Measurements from ENCODE around the gene TBC1D2B.

TBC1D2B gene

DNA sequence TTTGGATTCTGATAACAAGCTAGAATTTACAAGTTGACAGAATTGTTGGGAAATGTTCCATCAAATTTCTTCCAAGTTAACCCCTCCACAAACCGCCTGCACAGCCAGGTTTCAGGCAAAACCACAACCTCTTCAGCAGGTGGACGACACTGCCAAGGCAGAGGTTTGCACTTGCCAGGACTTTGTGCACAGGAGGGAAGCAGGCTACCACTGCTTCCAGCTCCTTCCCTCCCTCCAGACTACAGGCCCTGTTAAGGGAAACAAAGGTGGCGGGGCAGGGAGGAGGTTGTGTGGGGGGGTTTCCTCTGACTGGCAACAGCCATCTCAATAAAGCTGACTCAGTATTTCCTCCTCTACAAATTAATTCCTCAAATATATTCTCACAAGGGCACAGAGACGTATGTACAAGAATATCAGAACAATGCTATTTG is 42.2 kb downstream of the TBC1D2B start:
- no peak for FAIRE-seq

GRCh38 chr15:78034495-78035191 is 42.9 kb downstream of the TBC1D2B start:
- FAIRE-seq (no peak), DNase-seq (ENCODE audit: low spot score) (no peak)

More for the DNA sequence above, 42.2 kb downstream of the TBC1D2B start:
- no peak for DNase-seq (ENCODE audit: low spot score)

GRCh38 chr15:78033864-78034263 is 43.6 kb downstream of the TBC1D2B start:
- no peak for DNase-seq (ENCODE audit: low spot score)
- FAIRE-seq = no peak

- FAIRE-seq = no peak
- DNase-seq (ENCODE audit: low spot score) = no peak
Measured at GRCh38 chr15:78032671-78033070, 44.8 kb downstream of the TBC1D2B start.

DNA sequence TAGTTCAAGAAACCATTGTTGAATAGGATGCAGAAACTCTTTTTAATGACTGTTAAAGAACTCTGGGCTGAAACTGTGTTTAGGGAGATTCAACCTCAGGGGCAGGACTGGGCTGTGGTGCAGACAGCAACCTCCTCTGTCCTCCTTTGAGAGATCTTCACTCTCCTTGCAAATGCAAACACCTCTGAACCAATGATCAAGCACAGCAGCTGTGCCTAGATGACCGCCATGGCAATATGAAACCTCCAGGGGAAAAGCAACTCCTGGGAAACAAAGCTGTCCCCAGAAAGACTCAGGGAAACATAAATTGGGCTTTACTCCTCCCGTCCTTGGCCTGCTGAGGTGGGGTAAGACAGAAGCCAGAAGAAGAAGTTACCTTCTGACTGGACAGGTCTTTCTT is 52.6 kb downstream of the TBC1D2B start:
- no peak for FAIRE-seq
- DNase-seq (ENCODE audit: low spot score) = no peak

GRCh38 chr15:78024519-78024870 is 53.0 kb downstream of the TBC1D2B start:
- DNase-seq (ENCODE audit: low spot score) (no peak), FAIRE-seq (no peak)

GRCh38 chr15:78023865-78024518 is 53.5 kb downstream of the TBC1D2B start:
- no peak for DNase-seq (ENCODE audit: low spot score)

GRCh38 chr15:78023081-78023665 is 54.3 kb downstream of the TBC1D2B start:
- FAIRE-seq = no peak

More at GRCh38 chr15:78023865-78024518, 53.5 kb downstream of the TBC1D2B start:
- no peak for FAIRE-seq

GRCh38 chr15:78021761-78022160 is 55.8 kb downstream of the TBC1D2B start:
- DNase-seq (ENCODE audit: low spot score) (no peak), FAIRE-seq (no peak)

More at GRCh38 chr15:78023081-78023665, 54.3 kb downstream of the TBC1D2B start:
- no peak for DNase-seq (ENCODE audit: low spot score)

DNA sequence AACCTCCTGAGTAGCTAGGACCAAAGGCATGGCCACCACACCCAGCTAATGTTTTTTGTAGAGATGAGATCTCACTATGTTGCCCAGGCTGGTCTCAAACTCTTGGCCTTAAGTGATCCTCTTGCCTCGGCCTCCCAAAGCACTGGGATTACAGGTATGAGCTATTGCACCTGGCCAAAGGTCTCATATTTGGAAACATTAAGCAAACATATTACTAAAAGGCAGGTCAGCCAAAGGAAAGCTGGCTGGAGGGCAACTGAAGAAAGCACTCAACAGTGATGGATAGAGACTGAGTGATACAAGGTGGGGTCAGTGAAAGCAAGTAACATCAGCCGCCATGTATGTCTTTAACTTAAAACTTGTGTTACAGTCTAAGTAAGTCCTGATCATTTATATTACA is 57.5 kb downstream of the TBC1D2B start:
- no peak for FAIRE-seq
- no peak for DNase-seq (ENCODE audit: low spot score)

- FAIRE-seq = no peak
- no peak for DNase-seq (ENCODE audit: low spot score)
Measured at GRCh38 chr15:78018946-78019644, 58.4 kb downstream of the TBC1D2B start.

DNA sequence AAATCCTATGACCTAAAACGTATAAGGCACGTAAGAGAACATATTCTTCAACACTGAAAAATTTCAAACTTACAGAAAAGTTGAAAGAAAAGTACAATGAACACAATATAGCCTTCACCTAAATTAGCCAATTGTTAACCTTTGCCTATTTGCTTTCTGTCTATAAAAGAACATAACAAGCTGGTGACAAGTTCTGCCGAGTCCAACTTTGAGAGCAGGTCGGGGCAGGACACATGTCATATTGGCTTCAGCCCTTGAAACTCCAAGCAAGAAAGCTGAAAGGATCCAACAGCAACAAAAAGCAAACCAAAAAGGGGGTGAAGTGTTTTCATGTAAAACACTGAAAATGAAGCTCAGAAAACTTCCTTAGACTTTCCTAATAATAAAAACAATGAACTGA is 59.1 kb downstream of the TBC1D2B start:
- DNase-seq (ENCODE audit: low spot score) (no peak), FAIRE-seq (no peak)

DNA sequence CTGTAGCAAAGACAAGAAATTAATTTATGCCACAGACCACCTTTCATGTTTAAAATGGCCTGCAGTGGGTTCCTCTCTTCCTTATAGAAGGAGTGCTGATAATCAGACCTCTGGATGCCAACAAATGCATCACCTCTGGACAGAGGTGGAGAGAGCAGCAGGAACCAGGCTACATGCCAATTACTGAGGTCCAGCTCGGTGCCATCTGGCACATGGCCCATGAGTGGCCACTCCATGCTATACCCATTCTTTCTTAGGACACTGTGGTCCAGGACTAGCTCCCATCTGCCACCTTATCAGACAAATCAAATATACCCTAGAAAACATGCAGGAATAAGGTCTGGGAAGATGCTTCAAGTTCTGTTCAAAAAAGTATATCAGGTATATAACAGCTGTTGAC is 60.7 kb downstream of the TBC1D2B start:
- FAIRE-seq = no peak

GRCh38 chr15:78012643-78013077 is 64.9 kb downstream of the TBC1D2B start:
- no peak for FAIRE-seq
- no peak for DNase-seq (ENCODE audit: low spot score)

More for the DNA sequence above, 60.7 kb downstream of the TBC1D2B start:
- DNase-seq (ENCODE audit: low spot score) = no peak

GRCh38 chr15:78010067-78010466 is 67.4 kb downstream of the TBC1D2B start:
- DNase-seq (ENCODE audit: low spot score) (no peak), FAIRE-seq (no peak)

DNA sequence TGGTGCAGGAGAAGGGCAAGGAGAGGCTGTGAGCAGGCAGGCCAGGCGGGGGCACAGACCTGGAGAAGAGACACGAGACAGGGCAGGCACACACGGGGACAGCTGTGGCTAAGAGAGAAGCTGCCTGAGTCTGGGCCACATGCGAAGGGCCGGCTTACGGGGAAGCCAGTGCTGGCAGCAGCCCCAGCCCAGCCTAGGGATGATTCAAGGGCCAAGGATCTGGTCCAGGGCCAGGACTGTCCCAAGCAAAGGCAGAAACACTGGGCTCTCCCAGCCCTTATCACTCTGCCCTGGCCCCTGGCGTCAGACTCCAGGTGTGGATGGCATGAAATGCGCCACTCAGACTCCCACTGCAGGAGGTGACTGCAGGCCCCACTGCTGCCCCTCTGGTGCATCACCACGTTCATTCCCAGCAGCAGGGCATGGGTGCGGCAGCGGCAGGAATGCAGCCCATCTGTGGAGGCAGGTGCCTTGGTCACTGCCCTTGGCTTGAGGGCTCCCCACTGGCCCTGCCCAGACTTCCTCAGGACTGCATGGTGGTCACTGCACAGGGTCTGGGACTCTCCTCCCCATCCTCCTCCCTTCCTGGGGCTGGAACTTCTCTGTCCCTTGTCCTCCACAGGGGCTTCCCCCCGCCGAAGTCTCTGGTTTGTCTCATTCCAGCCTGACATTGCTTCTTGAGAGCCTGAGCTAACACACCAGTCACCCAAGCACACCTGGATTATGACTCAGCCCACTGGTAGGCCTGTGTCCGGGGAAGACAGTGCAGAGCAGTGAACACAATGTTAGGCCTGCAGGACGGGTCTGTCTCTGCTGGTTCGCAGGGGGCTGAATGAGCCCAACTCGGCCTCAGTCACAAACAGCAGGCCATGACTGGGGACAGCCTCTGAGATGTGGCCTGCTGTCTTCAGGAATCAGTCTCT is 69.3 kb downstream of the TBC1D2B start:
- FAIRE-seq (no peak), DNase-seq (ENCODE audit: low spot score) (no peak)

GRCh38 chr15:78007211-78007931 is 70.1 kb downstream of the TBC1D2B start:
- DNase-seq (ENCODE audit: low spot score) (no peak), FAIRE-seq (no peak)

DNA sequence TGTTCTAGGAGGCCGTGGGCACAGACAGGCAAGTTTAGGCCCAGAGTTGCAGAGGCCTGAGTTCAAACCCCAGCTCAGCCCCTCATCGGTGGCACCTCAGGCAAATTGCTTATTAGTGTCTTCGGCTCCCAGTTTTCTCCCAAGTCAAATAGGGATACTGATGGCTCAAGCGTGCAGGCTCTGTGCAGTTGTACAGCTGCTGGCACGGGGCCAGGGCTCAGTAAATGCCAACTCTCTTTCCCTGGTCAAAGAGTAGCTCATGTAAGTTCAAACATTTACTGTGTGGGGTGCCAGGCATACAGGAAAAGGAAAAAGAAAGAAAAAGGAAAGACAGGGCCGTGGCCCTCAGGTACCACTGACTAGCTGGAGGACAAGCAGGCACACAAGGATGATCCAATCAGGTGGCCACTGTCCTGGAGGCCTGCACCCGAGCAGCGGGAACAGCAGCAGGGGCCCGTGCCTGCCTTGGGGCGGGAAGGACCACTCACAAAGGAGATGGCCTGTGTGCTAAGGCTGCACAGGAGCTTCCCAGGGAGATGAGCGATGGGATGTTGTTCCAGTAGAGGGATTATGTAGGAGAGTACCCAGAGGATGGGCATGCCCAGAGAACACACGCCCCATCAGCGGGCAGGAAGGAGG is 70.8 kb downstream of the TBC1D2B start:
- FAIRE-seq (peak; percentile 56), DNase-seq (ENCODE audit: low spot score) (no peak)

GRCh38 chr15:78004919-78005634 is 72.4 kb downstream of the TBC1D2B start:
- DNase-seq (ENCODE audit: low spot score) = no peak
- FAIRE-seq = no peak
